CD14-positive monocyte (primary cell): ENCODE data around the gene KRT79. TPM values are rescaled to one million over a fixed set of nuclear protein-coding genes. Genes with fewer than 3 reads are reported as not detected.

Source experiments
- DNase-seq, 3 donors: peaks; one replicate each; pipeline ENCODE4 v3.0.0-alpha.2; 2011 to 2022
- H2AFZ ChIP-seq: 2 replicates; pipeline ENCODE4 v1.6.0; 2012; ENCODE audit warnings: mild to moderate bottlenecking, low read depth, low read length, inconsistent platforms; ENCODE audit not compliant: insufficient read depth, poor library complexity, severe bottlenecking
- H3K27ac ChIP-seq, 2 donors: 1 replicate in 1 of 2; 2 replicates in 1 of 2; pipeline ENCODE4 v1.5.1; 2012 to 2013; ENCODE audit warnings: low read length in 2 of 2, control low read depth in 1 of 2, inconsistent platforms in 1 of 2, low read depth in 1 of 2, mild to moderate bottlenecking in 1 of 2
- H3K27me3 ChIP-seq, 2 donors: one replicate each; pipeline versions ENCODE4 v1.6.0 to v1.6.1; 2011 to 2013; ENCODE audit warnings: low read length in 2 of 2; ENCODE audit not compliant: control insufficient read depth in 2 of 2, insufficient read depth in 2 of 2
- H3K36me3 ChIP-seq, 2 donors: replicated peaks in 1 of 2; 1 replicate in 1 of 2; 2 replicates in 1 of 2; pipeline versions ENCODE4 v1.5.1 to v1.6.1; 2012 to 2013; ENCODE audit warnings: low read length in 2 of 2, control low read depth in 1 of 2, inconsistent platforms in 1 of 2, mild to moderate bottlenecking in 1 of 2; ENCODE audit not compliant: insufficient read depth in 2 of 2, control insufficient read depth in 1 of 2
- H3K4me1 ChIP-seq, 2 donors: 1 replicate in 1 of 2; 2 replicates in 1 of 2; pipeline versions ENCODE4 v1.5.1 to v1.6.1; 2012 to 2013; ENCODE audit warnings: low read length in 2 of 2, control low read depth in 1 of 2, inconsistent platforms in 1 of 2, mild to moderate bottlenecking in 1 of 2, moderate library complexity in 1 of 2; ENCODE audit not compliant: insufficient read depth in 2 of 2, control insufficient read depth in 1 of 2
- H3K4me2 ChIP-seq: replicated peaks from 2 replicates; pipeline ENCODE3; 2012; ENCODE audit warnings: low read length, moderate library complexity, mild to moderate bottlenecking; ENCODE audit not compliant: poor library complexity, severe bottlenecking; ENCODE audit errors: extremely low read depth
- H3K4me3 ChIP-seq, 3 experiments: fragments of 200-600 bp in 1 of 3; sonication (generic) in 1 of 3; replicated peaks in 1 of 3; 1 replicate in 2 of 3; 2 replicates in 1 of 3; pipeline ENCODE4 v1.5.1; 2011 to 2013; ENCODE audit warnings: low read length in 3 of 3, mild to moderate bottlenecking in 3 of 3, control low read depth in 2 of 3, low read depth in 2 of 3, inconsistent platforms in 1 of 3, moderate library complexity in 1 of 3
- H3K79me2 ChIP-seq: 2 replicates; pipeline ENCODE4 v1.6.0; 2012; ENCODE audit warnings: mild to moderate bottlenecking, control low read depth, inconsistent platforms, low read length, moderate library complexity; ENCODE audit not compliant: insufficient read depth
- H3K9ac ChIP-seq: 2 replicates; pipeline ENCODE4 v1.6.0; 2017; ENCODE audit warnings: low read length, mild to moderate bottlenecking; ENCODE audit not compliant: insufficient read depth, poor library complexity, severe bottlenecking
- H3K9me3 ChIP-seq, 2 donors: replicated peaks in 1 of 2; 1 replicate in 1 of 2; 2 replicates in 1 of 2; pipeline versions ENCODE4 v1.5.1 to v1.6.1; 2012 to 2013; ENCODE audit warnings: low read length in 2 of 2, control low read depth in 1 of 2; ENCODE audit not compliant: control insufficient read depth in 1 of 2, insufficient read depth in 1 of 2
- H4K20me1 ChIP-seq: 2 replicates; pipeline ENCODE4 v1.6.0; 2012; ENCODE audit warnings: mild to moderate bottlenecking, low read length, control low read depth, moderate library complexity; ENCODE audit not compliant: insufficient read depth
- H3K27ac Mint-ChIP-seq, 7 donors: one replicate each; pipeline ENCODE4 v1.8.0; 2020; ENCODE audit warnings: mild to moderate bottlenecking in 7 of 7, mixed read lengths in 7 of 7, moderate library complexity in 6 of 7, inconsistent platforms in 2 of 7
- H3K27me3 Mint-ChIP-seq, 3 donors: one replicate each; pipeline ENCODE4 v1.8.0; 2021 to 2022; ENCODE audit warnings: low read depth in 3 of 3, mild to moderate bottlenecking in 3 of 3, mixed read lengths in 3 of 3, moderate library complexity in 3 of 3, inconsistent platforms in 1 of 3
- H3K36me3 Mint-ChIP-seq, 2 donors: one replicate each; pipeline ENCODE4 v1.8.0; 2020; ENCODE audit warnings: mixed read lengths in 2 of 2, inconsistent platforms in 1 of 2, mild to moderate bottlenecking in 1 of 2
- H3K4me1 Mint-ChIP-seq: one replicate; pipeline ENCODE4 v1.8.0; 2020; ENCODE audit warnings: mild to moderate bottlenecking, mixed read lengths
- H3K4me3 Mint-ChIP-seq, 2 donors: one replicate each; pipeline ENCODE4 v1.8.0; 2020; ENCODE audit warnings: mild to moderate bottlenecking in 2 of 2, mixed read lengths in 2 of 2, moderate library complexity in 1 of 2
- H3K9me3 Mint-ChIP-seq, 7 donors: one replicate each; pipeline ENCODE4 v1.8.0; 2020 to 2022; ENCODE audit warnings: mixed read lengths in 7 of 7, mild to moderate bottlenecking in 6 of 7, moderate library complexity in 6 of 7, inconsistent platforms in 2 of 7
- CTCF ChIP-seq: fragments of 200-600 bp; IDR thresholded peaks from one replicate; pipeline ENCODE4 v1.8.0; 2022; ENCODE audit warnings: antibody characterized with exemption, mild to moderate bottlenecking
- WGBS: methylation state at CpG from one replicate; pipeline ENCODE4 v1.1.5; 2013; ENCODE audit warnings: missing lambda C conversion rate; ENCODE audit not compliant: insufficient coverage; 5-methylcytosine and 5-hydroxymethylcytosine counted together
- intact Hi-C, 2 donors: fragments of 100-400 bp; cut with micrococcal nuclease; formaldehyde crosslinking; loops; one replicate each; pipeline versions ENCODE4 v1.15.0 to v1.15.1; 2023
- polyA plus RNA-seq, 3 donors: library from polyadenylated mRNA; depleted of rRNA in 1 of 3; unstranded in 2 of 3; stranded (reverse) in 1 of 3; fragments of 300-500 nt in 2 of 3; fragments of >200 nt in 1 of 3; fragmentation: Illumina TruSeq in 2 of 3; gene quantifications; 1 replicate in 2 of 3; 2 replicates in 1 of 3; pipeline ENCODE4 v1.2.3, GENCODE V29; 2012 to 2021

The KRT79 gene
- polyA plus RNA-seq, 3 donors: not detected

DNA sequence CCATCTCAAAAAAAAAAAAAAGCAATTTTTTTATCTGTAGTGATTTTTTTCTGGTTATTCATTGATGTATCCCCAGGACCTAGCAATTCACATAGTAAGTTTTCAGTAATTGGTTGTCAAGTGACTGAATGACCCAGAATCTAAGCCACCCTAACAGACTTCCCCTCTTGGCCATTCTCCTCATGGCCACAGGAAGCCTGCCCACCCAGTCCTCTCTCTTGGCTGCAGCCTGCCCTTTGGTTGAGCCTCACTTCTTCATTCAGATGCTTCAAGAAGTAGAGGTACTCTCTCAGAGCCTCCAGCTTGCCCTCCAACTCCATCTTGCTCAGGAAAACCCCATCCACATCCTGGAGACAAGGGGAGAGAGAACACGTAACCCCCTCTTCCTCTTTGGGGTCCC is 11.8 kb upstream of the KRT79 start:
- Histone ChIP-seq H3K27ac (no peak overlapping the region), H3K4me3 (no peak overlapping the region), H3K9me3 (no peaks in the 10 kb centered on the region), H3K4me1 (no peaks in the 10 kb centered on the region), H3K4me2 (no peak overlapping the region), H3K9ac (no peak overlapping the region), H3K36me3 (no peaks in the 10 kb centered on the region), H4K20me1 (no peaks in the 10 kb centered on the region), H2AFZ (no peak overlapping the region), H3K79me2 (no peaks in the 10 kb centered on the region), H3K27me3 (no peaks in the 10 kb centered on the region)
- Mint-ChIP-seq H3K36me3 (no peaks in the 10 kb centered on the region), H3K27me3 (peaks cover 0 to 5% (median 4%) of the 10 kb centered on the region in 3 donors), H3K27ac (peak overlapping the region in 1 of 7 donors; percentile 15), H3K9me3 (no peaks in the 10 kb centered on the region), H3K4me1 (no peaks in the 10 kb centered on the region), H3K4me3 (no peak overlapping the region)
- 38% methylated on average over 1 of the region's 1 CpG for WGBS
- intact Hi-C loops: no loop called here
- DNase-seq: no peak
- TF ChIP-seq CTCF: no peak

DNA sequence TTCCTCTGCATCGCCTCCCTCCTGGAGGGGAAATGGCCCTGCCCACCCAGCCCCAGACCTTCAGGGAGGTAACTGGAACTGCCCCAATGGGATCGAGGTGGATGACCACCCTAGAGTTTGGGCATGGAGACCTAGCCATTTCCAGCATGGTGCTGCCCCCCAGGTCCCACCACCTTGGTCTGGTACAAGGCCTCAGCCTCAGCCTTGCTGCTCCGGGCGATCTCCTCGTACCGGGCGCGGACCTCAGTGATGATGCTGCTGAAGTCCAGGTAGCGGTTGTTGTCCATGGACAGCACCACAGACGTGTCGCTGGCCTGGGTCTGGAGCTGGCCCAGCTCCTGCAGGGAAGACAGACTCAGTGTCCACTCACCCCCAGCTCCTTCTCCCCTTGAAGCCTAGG is 10.3 kb upstream of the KRT79 start:
- H3K36me3 ChIP-seq: no peaks in the 10 kb centered on the region
- H3K9me3 ChIP-seq: no peaks in the 10 kb centered on the region
- no peak overlapping the region for H3K4me3 Mint-ChIP-seq
- intact Hi-C loops: no loop called here
- TF ChIP-seq CTCF: no peak
- no peak overlapping the region for H2AFZ ChIP-seq
- no peaks in the 10 kb centered on the region for H3K36me3 Mint-ChIP-seq
- H3K27me3 ChIP-seq: no peaks in the 10 kb centered on the region
- H3K4me2 ChIP-seq: no peak overlapping the region
- H3K27me3 Mint-ChIP-seq: peaks cover 0 to 4% (median 4%) of the 10 kb centered on the region in 3 donors
- H3K27ac Mint-ChIP-seq: no peak overlapping the region
- no peaks in the 10 kb centered on the region for H3K79me2 ChIP-seq
- H3K4me3 ChIP-seq: no peak overlapping the region
- DNase-seq: no peak
- no peaks in the 10 kb centered on the region for H3K4me1 ChIP-seq
- no peak overlapping the region for H3K27ac ChIP-seq
- H4K20me1 ChIP-seq: no peaks in the 10 kb centered on the region
- H3K4me1 Mint-ChIP-seq: no peaks in the 10 kb centered on the region
- 98% methylated on average over 8 of the region's 11 CpGs for WGBS
- no peak overlapping the region for H3K9ac ChIP-seq
- H3K9me3 Mint-ChIP-seq: peaks cover 0 to 2% (median 0%) of the 10 kb centered on the region in 7 donors
